Suprapubic skin (tissue), 3 donors: Measurements from ENCODE around the gene IL23R.

Experiments
- POLR2A ChIP-seq, 2 donors: fragments of 450-650 bp; IDR thresholded peaks; one replicate each; pipeline ENCODE4 v1.6.1; 2017; ENCODE audit warnings: antibody characterized with exemption in 2 of 2, mild to moderate bottlenecking in 2 of 2, moderate library complexity in 2 of 2
- TF ChIP-seq, protein P1 (sequence below), 2 donors: fragments of 200-600 bp in 1 of 2; fragments of 450-650 bp in 1 of 2; sonication (generic) in 1 of 2; IDR thresholded peaks; one replicate each; pipeline ENCODE4 v1.5.1; 2016 to 2019; ENCODE audit warnings: antibody characterized with exemption in 2 of 2, mild to moderate bottlenecking in 1 of 2, moderate library complexity in 1 of 2

DNA sequence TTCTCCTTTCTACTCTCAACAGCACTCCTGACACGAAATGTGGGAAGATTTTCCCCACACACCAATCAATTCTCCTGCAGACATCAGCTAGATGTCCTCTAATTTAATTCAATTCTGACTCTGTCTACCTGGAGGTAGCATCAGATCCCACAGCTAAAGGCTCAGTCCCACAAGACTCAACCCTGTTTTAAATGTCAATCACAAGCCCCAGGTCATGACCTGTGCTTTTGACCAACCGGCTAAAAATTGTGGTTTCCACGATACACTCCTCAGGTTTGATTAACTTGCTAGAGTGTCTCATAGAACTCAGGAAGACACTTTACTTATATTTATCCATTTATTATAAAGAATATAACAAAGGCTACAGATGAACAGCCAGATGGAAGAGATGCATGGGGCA lies 27.4 kb downstream of the IL23R start:
- TF ChIP-seq, protein P1, sequence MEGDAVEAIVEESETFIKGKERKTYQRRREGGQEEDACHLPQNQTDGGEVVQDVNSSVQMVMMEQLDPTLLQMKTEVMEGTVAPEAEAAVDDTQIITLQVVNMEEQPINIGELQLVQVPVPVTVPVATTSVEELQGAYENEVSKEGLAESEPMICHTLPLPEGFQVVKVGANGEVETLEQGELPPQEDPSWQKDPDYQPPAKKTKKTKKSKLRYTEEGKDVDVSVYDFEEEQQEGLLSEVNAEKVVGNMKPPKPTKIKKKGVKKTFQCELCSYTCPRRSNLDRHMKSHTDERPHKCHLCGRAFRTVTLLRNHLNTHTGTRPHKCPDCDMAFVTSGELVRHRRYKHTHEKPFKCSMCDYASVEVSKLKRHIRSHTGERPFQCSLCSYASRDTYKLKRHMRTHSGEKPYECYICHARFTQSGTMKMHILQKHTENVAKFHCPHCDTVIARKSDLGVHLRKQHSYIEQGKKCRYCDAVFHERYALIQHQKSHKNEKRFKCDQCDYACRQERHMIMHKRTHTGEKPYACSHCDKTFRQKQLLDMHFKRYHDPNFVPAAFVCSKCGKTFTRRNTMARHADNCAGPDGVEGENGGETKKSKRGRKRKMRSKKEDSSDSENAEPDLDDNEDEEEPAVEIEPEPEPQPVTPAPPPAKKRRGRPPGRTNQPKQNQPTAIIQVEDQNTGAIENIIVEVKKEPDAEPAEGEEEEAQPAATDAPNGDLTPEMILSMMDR (IDR thresholded peaks at IDR 0.05), result no peak
- TF ChIP-seq POLR2A (IDR thresholded peaks at IDR 0.05), result no peak
